ENCODE data around the gene LTK.

Gene LTK

GRCh38 chr15:41513506-41514227 lies at the start of gene LTK:
LTK (minus strand) TSS chr15:41513827; CDS start chr15:41513709, 118 bp downstream.
- no peak for DNase-seq

DNA sequence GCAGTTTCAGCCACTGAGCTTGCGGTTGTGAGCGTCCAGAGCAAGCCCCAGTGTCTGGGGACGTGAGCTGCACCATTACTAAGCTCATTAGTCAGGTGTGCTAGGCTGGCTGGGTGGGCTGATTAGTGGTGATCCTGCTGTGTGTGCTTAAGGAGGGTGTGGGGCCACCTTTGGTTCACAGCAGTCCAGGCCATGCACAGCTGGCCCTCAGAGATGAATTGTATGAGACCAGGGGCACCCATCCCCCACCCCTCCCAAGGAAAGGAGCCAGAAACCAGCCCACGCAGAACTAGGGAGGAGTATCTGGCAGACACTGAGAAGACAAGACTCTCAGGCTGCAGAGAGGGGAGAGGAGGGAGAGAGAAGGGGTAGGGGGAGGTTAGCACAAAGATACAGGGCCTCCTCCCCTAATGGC lies 49.2 kb upstream of the LTK start:
- no peak for DNase-seq

GRCh38 chr15:41562244-41562643 lies 48.6 kb upstream of the LTK start:
- no peak for DNase-seq

- DNase-seq: no peak
Measured at GRCh38 chr15:41561777-41562145, 48.1 kb upstream of the LTK start.

- no peak for DNase-seq
Measured at GRCh38 chr15:41561104-41561776, 47.6 kb upstream of the LTK start.

DNA sequence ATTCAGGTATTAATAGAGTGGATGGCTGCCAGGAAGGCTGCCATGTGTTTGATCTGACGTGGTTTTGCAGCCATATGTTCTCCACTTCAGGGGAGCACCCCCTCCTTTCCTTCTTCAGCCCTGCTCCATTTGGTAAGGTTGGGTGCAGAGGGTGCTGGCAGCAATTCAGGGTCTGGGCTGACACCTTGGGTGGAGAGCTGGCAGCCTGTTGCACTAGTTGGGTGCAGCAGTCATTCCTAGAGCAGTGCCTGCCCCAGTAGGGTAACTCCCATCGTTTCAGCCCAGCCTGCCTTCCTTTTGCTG lies 46.9 kb upstream of the LTK start:
- no peak for DNase-seq

- no peak for DNase-seq
Measured at GRCh38 chr15:41559239-41559782, 45.7 kb upstream of the LTK start.

DNA sequence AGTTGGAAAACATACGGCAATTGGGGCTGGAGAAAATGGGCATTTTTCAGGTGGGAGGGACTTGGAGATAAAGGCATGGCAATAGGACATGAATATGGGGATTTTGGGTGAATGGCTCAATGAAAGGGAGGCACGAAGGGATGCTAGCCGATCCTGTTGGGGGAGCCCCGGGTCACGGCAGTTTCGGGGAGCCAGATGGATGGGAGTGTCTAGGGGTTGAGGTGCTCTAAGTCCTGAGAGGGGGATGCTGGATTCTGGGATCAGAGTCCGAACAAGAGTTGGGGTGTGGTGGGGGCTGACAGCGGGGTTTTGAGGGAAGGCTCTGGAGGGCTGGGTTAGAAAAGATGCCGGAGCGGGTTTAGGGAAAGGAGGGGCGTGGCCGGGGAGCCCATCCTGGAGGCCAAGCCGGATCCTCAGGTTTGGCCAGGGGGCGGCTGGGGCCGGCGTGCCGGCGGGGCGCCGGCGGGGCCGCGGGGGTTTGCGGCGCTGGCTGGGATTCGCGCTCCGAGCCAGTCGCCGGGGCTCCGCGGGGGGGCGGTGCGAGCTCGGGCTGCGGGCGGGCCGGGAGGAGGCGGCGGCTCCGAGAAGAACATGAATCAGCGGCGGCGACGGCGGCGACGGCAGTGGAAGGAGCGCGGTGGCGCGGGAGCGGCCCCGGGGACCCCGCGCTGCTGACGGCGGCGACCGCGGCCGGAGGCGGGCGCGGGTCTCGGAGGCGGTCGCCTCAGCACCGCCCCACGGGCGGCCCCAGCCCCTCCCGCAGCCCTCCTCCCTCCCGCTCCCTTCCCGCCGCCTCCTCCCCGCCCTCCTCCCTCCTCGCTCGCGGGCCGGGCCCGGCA lies 45.0 kb upstream of the LTK start, which contains the start of gene TYRO3:
TYRO3 (plus strand) TSS at position 813 of the 839 bp plus-strand sequence. CDS start 46 bp downstream, outside the sequence.
- DNase-seq: peak in 1 of 2 experiments; percentile 23

GRCh38 chr15:41557673-41558399 lies 44.2 kb upstream of the LTK start:
- peak in 1 of 2 experiments; percentile 48 for DNase-seq

- no peak for DNase-seq
Measured at GRCh38 chr15:41556677-41557076, 43.0 kb upstream of the LTK start.

DNA sequence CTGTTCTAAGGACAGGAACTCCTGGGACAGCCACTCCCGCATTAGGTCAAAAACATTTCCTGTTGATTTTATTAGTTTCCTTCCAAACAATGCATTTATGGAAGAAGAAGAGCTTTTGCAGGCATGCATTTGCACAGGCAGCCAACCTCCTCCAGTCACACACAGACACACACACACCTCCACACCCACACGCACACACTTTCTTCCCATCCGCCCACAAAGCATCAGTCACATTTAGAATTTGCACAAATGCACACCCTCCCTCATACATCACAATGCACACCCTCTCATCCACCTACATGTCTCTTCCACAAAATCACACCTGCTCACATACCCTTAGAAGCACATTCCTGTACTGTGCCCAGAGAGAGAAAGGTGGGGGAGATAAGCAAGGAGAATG lies 41.3 kb upstream of the LTK start:
- DNase-seq: no peak

DNA sequence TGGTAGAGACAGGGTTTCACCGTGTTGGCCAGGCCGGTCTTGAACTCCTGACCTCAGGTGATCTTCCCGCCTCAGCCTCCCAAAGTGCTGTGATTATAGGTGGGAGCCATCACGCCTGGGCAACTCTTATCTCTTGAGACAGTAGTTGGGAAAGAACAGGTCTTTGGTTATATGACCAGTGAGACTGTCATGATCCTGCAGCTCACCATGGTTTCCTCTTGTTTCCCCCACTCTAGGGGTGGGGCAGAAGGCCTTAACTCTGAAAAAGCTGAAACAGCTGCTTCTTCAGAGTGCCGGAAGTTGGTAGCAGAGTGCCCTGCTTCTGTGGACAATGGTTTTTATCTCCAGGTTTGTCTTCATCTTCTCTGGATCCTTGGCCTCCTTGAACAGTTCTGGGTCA lies 40.7 kb upstream of the LTK start:
- no peak for DNase-seq

GRCh38 chr15:41553731-41554130 lies 40.1 kb upstream of the LTK start:
- no peak for DNase-seq

DNA sequence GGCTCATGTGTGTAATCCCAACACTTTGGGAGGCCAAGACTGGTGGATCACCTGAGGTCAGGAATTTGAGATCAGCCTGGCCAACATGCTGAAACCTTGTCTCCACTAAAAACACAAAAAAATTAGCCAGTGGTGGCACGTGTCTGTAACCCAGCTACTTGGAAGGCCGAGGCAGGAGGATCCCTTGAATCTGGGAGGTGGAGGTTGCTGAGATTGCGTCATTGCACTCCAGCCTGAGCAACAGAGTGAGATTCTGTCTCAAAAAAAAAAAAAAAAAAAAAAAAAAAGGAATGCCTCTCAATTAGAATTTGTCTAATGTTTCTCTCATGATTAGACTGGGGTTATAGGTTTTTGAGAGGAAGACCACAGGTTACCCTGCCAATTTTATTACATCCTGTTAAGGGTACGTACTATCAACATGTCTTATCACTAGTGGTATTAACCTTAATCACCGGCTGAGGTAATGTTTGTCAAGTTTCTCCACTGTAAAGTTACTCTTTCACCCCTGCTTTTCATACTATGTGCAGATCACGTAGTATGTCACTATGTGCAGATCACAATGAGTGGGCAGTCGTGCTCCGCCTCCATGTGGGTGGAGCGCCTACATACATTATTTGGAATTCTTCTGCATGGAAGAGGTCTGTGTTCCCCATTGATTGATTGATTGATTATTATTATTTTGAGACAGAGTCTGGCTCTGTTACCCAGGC lies 36.6 kb upstream of the LTK start:
- DNase-seq: no peak

DNA sequence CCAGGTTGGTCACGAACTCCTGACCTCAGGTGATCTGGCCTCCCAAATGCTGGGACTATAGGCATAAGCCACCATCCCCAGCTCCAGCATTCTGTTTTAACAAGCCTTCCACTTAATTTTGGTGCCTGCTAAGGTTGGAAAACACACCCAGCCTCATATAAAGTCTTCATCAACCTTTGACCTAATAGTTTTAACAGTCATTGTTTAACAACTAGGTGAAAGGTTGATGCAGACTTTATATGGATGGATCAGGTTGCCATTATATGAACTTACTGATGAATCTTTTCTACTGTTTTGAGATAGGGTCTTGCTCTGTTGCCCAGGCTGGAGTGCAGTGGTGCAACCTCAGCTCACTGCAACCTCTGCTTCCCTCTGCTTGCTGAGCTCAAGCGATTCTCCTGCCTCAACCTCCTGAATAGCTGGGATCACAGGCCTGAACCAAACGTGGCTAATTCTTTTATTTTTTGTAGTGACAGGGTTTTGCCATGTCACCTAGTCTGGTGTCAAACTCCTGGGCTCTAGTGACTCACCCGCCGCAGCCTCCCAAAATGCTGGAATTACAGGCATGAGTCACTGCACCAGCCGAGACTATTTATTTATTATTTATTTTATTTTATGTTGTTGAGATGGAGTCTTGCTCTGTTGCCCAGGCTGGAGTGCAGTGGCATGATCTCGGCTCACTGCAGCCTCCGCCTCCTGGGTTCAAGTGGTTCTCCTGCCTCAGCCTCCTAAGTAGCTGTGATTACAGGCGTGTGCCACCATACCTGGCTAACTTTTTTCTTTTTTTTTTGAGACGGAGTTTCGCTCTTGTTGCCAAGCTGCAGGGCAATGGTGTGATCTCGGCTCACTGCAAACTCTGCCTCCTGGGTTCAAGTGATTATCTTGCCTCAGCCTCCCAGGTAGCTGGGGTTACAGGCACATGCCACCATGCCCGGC lies 33.5 kb upstream of the LTK start:
- peak in 1 of 2 experiments; percentile 6 for DNase-seq

DNA sequence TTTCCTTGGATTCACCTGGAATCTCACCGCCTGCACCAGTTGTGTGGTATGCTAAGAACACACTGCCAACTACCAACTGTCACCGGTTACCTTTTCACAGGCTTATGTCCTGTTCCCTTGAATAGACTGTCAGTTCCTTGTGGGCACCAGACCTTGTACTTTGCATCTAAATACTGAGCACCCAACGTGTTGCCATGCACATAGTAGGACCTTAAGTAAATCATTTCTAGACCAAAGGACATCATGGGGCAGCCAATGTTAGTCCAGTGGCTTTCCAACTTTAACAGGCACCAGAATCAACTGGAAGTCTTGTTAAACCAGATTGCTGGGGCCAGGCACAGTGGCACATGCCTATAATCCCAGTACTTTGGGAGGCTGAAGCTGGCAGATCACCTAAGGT lies 31.6 kb upstream of the LTK start:
- DNase-seq: no peak

GRCh38 chr15:41544650-41545015 lies 31.0 kb upstream of the LTK start:
- DNase-seq: no peak

GRCh38 chr15:41543521-41543870 lies 29.9 kb upstream of the LTK start:
- no peak for DNase-seq

DNA sequence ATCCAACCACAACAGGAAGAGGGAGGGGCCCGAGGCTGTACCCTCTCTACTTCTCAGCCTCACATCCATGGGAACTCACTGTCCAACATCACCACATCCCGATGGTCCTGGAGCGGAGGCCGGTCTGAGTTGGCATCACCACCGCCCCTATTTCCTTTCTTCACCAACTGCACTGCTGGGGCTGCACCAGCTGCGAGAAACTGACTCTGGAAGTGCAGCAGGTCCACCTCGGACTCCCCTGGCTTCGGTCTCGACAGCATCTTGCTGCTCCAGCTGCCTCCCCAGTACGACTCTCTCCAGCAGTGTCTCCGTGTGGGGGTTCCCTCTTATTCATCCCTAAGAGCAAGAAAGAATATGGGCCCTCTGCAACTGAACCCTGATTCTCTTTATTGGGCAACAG lies 23.2 kb upstream of the LTK start:
- DNase-seq: no peak

DNA sequence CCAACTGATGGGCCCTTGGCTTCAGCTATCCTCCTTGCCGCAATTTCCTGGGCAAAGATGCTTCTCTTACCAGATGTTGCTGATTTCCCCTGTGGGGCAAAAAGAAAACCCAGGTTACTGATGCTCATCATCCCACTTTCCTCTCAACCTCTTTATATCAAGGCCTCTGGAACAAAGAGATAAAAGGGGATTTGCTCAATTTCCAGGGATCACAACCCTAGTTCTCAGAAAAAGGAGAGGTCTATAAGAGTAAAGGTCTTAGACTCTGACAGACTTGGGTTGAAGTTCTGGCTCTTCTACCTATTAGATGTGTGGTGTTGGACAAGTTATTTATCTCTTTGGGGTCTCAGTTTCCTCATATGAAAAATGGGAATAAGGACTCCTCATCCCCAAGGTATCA lies 21.9 kb upstream of the LTK start:
- DNase-seq: no peak

- no peak for DNase-seq
Measured at GRCh38 chr15:41530363-41530956, 16.8 kb upstream of the LTK start.

Data from SW 1271 (cell line).